Measurements from ENCODE around the gene PAK5.

PAK5 gene

GRCh38 chr20:9574776-9575175 lies 264.1 kb downstream of the PAK5 start:
- no peak for DNase-seq (ENCODE audit: low spot score)

DNA sequence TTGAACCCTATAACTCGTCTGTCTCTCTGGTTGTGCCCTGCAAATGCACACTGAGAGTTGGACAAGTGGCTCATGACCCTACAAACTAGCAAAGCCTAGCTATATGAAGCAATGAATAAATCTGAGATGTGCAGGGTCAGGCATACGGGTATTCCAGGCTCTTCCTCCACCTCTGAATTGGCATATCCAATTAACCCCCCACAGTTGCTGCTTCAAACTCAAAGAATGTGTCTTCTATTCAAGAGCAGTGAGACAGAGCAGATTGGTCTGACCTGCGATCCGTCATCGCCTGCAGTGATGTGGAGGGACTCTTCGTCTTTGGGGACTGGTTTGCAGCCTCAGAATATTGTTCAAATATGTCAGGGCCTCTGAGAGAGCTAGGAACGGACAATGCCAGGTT lies 264.7 kb downstream of the PAK5 start:
- DNase-seq (ENCODE audit: low spot score) = no peak

DNA sequence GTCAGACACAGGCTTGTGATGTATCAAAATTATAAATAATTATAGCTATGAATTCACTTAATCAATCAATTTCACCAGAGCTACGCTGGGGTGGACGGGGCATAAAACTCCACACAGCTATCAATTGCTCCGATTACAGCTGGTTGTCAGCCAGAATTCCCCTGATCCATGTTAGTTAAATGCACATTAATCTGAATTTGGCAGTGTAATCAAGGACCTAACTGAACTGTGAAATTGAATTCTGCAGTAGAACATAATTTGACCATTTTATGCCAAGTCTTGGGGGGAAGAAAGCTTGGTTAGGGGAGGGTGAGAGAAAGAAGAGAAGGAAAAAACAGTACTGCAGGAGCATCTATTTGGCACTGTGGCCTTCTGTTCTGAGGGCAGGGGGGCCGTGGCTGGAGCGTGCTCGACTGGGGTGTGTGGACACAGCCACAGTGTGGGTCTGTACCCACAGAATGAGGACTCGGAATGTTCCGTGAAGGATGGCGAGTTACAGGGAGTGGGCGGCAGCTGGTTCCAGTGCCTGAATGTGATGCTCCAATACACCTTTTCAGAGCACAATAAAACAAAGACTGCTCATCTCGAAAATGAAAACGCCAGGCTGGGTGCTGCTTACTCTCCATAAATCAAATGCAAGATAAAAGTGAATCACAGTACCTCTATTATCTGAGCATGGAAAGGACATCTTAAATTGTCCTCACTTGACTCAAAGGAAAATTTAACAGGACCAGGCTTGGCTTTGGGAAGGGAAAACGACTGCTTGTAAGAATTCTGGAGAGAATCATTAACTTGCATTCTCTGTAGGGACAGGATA lies 265.3 kb downstream of the PAK5 start:
- DNase-seq (ENCODE audit: low spot score) = no peak

GRCh38 chr20:9572670-9573069 lies 266.2 kb downstream of the PAK5 start:
- no peak for DNase-seq (ENCODE audit: low spot score)

DNA sequence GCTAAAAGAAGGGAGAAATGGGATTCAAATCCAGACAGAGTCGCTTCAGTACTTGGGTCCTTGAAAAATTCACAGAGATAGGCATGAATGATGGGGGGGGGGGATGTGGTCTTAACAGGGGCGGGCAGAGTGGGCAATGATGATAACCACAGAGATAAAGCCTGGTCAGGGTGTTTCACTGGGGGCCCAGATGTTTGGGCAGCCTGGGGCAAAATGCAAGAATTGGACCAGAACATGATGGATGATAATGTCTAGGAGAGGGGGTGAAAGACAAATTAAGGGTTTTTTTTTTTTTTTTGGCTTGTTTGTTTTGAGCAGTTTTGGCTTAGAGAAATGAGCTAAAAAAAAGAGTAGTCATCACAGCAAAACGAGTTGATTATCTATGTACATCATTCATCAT lies 267.1 kb downstream of the PAK5 start:
- no peak for DNase-seq (ENCODE audit: low spot score)

DNA sequence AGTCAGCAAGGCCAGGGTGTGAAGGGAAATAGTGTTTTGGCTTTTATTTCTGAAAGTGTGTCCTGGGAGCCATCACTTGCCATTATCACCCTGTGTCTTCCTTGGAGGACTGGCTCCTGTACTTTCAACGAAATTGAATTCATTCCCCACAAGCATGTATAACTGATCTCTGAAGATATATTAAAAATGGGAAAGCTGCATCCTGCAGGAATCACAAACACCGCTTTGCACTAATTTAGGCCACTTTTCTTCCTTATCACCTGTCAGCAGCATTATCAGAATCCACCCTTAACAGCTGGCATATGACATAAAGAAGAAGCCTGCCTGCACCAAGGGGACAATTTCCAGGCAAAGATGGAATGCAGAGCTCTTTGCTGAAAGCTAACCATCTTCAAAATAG lies 268.3 kb downstream of the PAK5 start:
- no peak for DNase-seq (ENCODE audit: low spot score)

GRCh38 chr20:9566977-9567376 lies 271.9 kb downstream of the PAK5 start:
- DNase-seq (ENCODE audit: low spot score) = no peak

DNA sequence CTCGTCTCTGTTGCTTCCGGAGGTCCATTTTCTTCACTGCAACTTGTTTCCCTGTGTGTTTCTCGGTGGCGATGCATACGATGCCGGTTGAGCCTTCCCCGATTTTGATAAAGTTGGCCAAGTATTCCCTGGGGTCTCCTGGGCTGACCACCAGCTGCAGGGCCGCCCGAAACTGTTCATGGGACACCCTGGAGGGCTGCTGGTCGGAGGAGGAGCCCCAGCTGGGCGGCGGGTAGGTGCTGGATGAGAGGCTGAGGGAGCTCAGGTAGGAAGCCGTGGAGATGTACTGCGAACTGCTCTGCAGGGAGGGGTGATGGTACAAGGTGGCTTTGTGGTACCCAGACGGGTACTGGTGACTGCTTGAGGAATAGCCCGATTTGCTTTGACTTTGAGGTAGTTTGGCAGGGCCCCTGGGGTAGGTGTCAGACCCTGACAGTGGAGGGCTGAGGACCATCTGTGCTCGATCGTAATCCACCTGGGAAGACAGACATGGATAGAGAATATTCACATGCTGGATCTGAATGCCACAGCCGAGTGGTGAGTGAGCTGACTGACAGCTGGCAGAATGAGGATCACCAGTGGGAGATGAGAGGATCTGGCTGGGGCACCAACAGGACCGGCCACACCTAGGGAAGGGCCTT lies 272.8 kb downstream of the PAK5 start:
- DNase-seq (ENCODE audit: low spot score) = no peak

- DNase-seq (ENCODE audit: low spot score) = no peak
These were observed 281.5 kb downstream of the PAK5 start for GRCh38 chr20:9557411-9557810.

GRCh38 chr20:9555781-9556180 lies 283.1 kb downstream of the PAK5 start:
- no peak for DNase-seq (ENCODE audit: low spot score)

GRCh38 chr20:9551808-9552550 lies 286.9 kb downstream of the PAK5 start:
- no peak for DNase-seq (ENCODE audit: low spot score)

GRCh38 chr20:9550871-9551270 lies 288.0 kb downstream of the PAK5 start:
- no peak for DNase-seq (ENCODE audit: low spot score)

GRCh38 chr20:9550283-9550682 lies 288.6 kb downstream of the PAK5 start:
- DNase-seq (ENCODE audit: low spot score) = no peak

GRCh38 chr20:9543214-9543613 lies 295.7 kb downstream of the PAK5 start:
- no peak for DNase-seq (ENCODE audit: low spot score)

DNA sequence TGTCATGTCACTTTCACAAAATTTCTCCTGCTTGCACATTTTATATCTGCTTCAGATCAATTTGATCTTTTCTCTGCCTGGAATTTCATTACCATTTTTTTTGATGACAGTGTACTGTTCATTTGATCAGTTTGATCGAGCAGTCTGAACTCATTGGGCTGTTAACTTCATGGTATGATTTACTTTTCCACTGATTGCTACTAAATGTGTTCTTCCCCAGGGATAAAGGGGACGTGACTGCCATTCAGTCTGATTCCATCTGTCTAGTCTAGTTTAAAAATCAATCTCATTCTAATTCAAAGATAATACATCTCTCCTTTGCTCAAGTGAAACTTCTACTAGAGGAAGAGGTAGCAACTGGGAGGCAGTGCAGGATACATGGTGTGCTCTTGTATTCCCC lies 303.4 kb downstream of the PAK5 start:
- DNase-seq (ENCODE audit: low spot score) = no peak

DNA sequence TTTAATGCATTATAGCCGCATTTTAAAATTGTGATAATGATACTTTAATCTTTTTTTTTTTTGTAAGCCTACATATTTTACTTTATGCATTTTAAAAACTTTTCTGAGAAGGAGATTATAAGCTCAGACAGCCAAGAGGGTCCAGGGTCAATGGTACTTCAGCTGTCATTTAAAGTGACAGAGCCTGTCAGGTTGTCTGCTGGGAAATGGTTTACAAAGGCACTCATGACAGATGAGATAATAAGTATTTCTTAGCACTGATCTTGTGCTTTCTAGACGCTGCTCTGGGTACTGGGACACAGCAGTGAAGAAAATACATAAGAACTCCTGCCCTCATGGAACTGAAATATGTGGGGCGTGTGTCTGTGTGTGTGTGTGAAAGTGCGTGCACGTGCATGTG lies 304.9 kb downstream of the PAK5 start:
- DNase-seq (ENCODE audit: low spot score) = no peak

- no peak for DNase-seq (ENCODE audit: low spot score)
These were observed 306.6 kb downstream of the PAK5 start for GRCh38 chr20:9532069-9532838.

DNA sequence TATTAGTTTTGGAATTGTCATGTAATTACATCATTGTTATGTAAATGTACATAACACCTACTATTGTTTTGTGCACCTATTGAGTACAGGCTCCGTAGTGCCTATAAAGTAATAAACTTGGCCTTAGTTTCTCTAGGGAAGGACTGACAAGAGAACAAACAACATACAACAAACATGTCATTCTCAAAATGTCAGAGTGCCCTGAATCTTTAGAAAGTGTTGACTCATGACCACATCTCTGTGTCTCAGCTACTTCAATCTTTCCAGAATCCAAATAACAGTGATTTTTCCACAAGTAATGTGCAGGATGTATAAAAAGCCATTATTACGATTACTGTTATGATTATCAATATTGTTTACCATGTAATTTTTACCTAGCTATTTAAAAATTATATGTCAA lies 307.3 kb downstream of the PAK5 start:
- DNase-seq (ENCODE audit: low spot score) = no peak

DNA sequence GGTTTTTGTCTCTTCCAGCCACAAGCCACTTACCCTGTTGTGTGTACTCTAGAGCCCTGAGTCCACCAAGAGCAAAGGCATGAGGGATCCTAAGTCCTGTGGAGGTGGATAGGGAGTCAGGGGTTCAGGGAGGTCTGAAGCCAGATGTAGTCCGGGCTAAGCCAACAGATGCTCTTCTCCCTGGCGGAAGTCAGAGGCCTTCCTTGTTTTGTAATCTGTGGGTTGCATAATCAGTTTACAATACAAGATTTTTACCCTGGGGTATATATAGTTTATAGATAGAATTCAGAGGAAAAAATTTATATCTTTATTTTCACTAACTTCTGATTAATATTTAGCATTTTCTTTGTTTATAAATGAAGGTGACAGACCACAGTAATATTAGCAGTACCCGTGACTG lies 315.2 kb downstream of the PAK5 start:
- DNase-seq (ENCODE audit: low spot score) = no peak

DNA sequence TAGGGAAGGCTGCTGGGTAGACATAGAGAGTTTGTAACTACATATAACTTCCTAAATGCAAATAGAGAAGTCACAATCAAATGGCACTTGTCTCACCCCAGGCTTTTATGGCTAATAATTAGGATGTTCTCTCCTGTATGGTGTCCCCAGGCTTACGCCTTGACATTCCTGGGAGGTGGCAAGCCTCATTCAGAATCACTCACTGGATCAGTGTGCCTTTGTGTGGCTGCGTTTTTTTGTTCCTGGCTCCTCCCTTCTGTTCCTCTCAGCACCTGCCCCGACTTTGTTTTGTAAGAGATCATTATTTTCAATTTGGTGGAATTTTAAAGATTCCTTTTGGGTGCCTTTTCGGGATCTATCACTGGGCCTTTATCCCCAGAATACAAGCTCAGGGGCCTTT lies 318.8 kb downstream of the PAK5 start:
- no peak for DNase-seq (ENCODE audit: low spot score)

DNA sequence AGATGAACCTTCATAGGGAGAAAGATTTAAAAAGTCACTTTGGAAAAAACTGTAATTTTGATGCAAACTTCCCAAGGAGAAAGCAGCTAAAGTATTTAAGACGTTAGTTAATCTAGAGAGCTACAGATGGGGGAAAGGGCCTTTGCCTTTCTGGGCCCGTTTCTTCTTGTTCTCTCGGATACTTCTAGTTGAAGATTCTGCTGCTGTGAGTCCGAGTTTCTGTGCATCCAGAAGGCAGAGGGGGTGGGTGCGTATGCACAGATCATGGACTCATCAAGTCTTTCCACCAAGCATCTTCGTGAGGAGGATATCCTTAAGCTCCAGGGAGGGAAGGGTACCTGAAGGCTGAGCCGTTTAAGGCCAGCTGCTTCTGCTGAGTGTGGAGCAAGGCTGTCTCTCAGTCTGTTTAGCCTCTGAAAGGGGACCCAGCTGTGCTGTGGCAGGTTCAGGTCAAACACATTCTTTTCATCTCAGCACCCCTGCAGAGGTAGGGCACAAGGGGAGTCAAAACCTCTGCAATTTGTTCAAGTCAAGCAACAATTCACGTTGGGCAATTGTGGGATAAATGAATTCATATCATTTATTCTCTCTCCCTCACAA lies 320.2 kb downstream of the PAK5 start:
- DNase-seq (ENCODE audit: low spot score) = no peak

Data from HuH-7.5 (cell line).